Measurements from ENCODE around the gene TUBB1.
"Not testable (repeated sequence)": the region's sequence is repeated elsewhere in the genome, so short reads cannot be mapped to it uniquely, and the experiment has no call there.

Gene TUBB1

GRCh38 chr20:59024111-59024530 is 4.9 kb downstream of the TUBB1 start:
- no peak for DNase-seq

DNA sequence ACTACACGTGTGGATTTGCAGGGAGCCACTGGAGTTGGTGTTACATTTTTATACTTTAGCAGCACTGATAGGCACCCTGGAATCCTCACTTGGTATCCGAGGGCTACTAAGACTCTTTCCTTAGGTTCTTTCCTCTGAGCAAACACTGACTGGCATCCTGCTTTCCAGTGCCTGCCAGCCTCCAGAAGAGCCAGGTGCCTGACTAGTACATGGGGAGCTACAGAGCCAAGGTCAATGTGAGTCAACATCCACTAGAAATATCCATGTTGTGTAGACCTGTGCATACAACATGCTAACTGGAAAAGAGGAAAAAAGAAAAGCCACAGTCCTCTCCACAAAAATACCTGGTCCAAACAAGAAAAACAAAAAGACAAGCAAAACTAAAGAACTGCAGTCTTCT is 5.9 kb downstream of the TUBB1 start:
- no peak for DNase-seq

DNA sequence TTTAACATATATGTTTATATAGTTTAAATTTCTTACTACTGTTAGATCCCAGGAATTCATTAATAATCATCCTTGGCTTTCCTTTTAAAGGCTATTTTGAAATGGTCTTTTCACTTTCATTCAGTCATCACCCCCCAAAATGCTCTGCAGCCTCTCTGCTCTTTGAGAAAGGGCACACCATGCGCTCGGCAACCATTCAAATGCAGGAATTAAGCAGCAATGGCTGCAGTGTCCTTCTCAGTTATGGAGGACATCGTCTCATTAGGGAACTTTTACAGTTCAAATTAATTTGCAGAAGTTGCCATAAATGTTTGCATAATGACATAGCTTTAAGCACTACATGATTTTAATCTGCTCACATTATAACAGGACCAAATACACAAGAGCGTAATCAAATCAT is 6.3 kb downstream of the TUBB1 start:
- no peak for DNase-seq

DNA sequence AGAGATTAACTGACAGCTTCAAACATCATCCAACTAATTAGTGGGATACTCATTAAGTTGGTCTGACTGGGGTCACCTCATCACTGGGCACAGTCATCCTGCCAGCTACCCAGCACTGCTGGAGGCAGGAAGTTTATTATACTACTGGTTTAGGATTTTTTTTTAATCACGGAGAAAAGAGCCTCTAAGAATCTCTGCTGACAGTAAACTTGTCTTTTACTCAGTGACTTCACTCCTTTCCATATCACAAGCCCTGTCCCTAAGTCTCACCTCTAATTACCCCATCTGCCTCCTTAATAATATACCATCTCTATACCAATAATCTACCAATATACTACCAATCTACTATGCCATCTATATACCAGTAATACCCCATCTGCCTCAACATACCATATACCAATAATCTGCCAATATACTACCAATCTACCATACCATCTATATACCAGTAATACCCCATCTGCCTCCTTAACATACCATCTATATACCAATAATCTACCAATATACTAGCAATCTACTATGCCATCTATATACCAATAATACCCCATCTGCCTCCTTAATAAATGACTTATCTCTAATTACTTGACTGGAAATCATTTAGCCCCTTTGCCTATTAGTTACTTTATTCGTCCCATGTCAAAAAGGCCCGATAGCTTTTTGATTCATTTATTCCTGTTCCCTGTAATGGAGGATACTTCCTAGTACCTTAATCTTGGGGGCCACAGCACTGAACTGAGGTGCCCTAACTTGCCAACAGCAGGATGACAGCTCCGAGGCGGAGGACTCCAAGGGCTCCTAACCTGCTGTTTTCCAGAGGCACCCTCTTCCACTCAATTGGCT is 7.9 kb downstream of the TUBB1 start:
- DNase-seq = no peak

DNA sequence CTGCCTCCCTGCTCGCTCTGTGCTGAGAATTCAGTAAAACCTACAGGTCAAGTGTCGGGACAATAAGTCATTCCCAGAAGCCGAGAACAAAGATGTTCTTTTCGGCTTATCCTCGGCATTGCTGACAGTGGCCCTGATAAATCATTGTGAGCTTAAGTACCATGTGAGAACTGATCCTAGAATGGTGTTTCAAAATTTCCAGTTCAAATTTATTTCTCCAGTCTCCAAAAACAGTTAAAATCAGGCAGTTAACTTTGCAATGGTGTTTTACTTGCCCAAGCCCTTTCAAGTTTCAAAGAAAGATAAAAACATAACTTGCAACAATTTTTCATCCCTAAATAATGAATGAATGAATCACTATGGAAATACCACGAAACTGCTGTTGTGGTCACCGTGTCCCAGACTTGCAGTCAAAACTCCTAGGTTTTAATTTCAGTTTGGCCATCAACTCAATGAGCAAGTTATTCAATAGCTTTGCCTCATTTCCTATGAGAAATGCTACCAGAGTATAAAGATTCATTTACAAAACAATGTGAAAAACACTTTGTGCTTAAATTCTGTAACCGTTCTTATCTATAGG is 8.6 kb downstream of the TUBB1 start:
- no peak for DNase-seq

DNA sequence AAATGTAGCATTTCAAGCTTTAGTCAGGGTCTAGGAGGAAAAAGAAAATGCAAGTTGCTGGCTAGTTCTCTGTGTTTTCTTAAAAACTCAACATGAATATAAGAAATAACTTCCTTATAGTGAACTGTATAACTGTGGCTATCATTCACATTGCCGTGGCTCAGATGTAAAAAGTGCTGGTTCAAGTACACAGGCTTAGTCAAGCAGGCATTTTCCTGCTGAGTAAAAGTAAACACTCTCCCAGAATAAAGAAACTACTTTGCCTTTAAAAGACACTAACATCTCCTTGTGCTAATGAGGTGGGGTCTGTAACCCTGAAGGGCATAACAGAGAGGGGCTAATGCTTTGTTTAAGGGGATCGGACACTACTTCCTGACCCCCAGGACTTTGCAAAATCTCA is 9.6 kb downstream of the TUBB1 start:
- no peak for DNase-seq

DNA sequence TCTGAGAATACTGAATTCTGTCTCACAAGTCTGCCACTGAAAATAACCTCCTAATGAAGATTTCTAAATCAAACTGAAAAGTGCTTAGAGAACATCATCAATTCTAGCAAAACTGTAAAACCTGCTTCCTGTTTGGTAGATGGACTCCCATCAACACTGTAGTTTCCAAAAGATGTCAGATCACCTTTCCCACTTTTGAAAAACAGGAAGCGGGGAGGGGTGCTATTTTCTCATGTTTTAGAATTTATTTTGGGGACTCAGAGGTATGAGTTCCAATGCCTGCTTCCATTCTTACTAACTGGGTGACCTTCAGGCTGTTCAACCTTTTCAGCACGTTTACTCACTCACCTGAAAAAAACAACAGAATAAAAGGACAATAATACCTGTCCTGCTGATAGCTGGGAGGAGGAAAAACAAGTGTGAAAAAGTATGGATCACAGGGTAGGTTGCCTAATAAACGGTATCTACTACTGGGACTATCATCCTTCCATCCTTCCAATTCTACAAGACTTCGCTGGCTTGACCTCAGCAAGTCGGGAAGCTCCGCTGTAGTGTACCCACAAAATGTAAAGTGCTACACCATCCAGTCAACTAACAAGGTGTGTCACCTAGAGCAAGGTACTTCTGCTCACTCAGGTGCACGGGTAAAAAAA is 11.8 kb downstream of the TUBB1 start:
- DNase-seq = no peak

DNA sequence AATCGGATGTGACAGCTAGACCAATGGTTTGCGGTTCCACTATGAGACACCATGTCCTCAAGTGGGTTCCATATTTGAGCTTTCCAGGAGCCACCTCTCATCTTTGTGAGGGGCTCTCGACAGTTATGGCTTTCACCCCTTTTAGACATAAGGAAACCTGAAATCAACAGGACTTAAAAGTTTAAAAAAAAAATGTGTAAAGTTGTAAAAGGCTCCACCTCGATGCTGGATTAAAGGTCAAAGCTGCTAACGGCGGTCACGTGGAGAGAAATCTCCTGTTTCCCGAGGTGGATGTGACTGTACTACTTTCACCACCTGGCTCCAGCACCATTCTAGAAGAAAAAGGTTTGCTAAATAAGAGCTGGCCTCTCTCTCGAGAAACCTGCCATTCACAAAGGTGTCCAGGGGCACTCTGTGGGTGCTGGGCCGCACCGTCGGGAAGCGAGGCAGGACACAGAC is 12.4 kb downstream of the TUBB1 start:
- DNase-seq = no peak

- peak; percentile 82 to 95 for DNase-seq
These were observed 12.9 kb downstream of the TUBB1 start, which contains the start of gene ATP5F1E for GRCh38 chr20:59032023-59032712. Gene ATP5F1E, minus strand, starts transcription at chr20:59032335. Its CDS starts 84 bp downstream, at chr20:59032251.

- peak; percentile 76 to 82 for DNase-seq
These were observed 13.5 kb downstream of the TUBB1 start for GRCh38 chr20:59032713-59033059.

GRCh38 chr20:59033093-59033492 is 13.9 kb downstream of the TUBB1 start:
- DNase-seq = no peak

DNA sequence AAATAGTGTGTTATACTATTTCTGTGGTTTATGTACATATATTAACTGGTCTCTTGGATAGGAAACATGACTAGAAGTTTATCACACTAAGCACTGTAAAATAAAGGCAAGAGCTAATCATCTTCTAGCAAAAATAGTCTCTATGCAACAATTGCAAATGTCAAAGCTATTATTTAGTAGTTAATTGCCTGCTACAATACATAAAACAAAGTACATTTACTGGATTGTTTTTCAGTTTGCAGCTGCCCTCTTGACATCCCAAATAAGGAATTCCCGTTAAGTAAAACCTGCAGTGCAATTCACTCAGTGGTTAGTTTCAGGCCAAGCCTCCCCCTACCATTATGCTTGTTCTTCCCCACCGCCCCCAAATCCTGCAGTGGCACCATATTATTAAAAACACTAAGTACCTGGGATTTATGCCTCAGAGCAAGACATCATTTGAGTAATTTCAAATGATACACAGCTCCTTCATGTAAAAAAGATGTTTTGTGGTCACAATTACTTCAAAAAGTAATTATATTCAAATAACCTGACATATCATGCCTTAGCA is 14.5 kb downstream of the TUBB1 start:
- no peak for DNase-seq

GRCh38 chr20:59035381-59035780 is 16.2 kb downstream of the TUBB1 start:
- DNase-seq = no peak

DNA sequence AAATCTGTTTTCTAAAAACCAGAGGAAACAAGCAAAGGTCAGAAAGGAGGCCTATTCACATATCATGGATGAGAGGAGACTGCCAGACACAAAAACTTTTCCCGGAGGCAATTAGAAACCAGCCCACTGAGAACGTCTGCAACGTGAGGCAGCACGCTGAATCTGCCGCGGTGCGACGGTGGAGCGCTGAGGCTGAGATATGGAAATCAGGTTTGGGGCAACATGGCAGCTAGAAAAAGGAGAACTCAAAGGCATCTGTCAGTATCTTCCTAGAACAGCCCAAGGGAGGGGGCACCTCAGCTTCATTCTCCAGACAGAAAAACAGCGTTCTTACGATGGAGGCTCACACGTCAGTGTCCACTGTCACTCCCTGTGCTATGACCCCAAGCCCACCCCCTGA is 18.2 kb downstream of the TUBB1 start:
- no peak for DNase-seq

- no peak for DNase-seq
These were observed 20.0 kb downstream of the TUBB1 start for GRCh38 chr20:59039233-59039632.

DNA sequence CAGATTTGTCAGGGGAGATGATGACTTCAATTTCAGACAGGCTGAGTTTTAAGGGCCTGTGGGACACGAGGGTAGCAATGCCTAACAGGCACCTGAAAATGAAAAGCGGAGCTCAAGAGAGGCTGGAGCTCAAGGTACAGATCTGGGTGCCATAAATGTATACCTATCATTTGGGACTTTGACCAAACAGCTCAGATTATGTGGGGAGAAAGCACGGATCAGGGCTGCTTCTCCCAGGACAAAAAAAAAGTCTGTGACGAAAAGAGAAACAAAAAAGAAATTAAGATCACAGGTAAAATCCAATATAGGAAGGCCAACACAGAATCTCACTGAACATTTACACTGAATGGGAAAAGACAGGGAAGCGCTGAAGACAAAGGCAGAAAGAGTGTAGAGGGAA is 21.4 kb downstream of the TUBB1 start:
- DNase-seq = no peak

DNA sequence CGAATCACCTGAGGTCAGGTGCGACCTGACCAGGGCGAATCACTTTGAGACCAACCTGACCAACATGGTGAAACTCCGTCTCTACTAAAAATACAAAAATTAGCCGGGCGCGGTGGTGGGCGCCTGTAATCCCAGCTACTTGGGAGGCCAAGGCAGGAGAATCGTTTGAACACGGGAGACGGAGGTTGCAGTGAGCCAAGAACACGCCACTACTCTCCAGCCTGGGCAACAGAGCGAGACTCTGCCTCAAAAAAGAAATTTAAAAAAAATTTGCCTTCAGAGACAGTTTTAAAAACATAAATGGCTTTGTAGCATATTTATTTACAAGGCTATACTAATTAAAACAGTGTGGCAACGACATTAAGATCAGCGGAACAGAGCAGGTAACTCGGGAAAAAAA is 22.3 kb downstream of the TUBB1 start:
- DNase-seq = not testable (repeated sequence)

GRCh38 chr20:59042151-59042795 is 23.0 kb downstream of the TUBB1 start, which contains the start of gene PRELID3B:
Gene PRELID3B, minus strand, starts transcription at chr20:59042786. Its CDS starts 56 bp downstream, at chr20:59042730.
- peak in 1 of 2 experiments; percentile 36 for DNase-seq

DNA sequence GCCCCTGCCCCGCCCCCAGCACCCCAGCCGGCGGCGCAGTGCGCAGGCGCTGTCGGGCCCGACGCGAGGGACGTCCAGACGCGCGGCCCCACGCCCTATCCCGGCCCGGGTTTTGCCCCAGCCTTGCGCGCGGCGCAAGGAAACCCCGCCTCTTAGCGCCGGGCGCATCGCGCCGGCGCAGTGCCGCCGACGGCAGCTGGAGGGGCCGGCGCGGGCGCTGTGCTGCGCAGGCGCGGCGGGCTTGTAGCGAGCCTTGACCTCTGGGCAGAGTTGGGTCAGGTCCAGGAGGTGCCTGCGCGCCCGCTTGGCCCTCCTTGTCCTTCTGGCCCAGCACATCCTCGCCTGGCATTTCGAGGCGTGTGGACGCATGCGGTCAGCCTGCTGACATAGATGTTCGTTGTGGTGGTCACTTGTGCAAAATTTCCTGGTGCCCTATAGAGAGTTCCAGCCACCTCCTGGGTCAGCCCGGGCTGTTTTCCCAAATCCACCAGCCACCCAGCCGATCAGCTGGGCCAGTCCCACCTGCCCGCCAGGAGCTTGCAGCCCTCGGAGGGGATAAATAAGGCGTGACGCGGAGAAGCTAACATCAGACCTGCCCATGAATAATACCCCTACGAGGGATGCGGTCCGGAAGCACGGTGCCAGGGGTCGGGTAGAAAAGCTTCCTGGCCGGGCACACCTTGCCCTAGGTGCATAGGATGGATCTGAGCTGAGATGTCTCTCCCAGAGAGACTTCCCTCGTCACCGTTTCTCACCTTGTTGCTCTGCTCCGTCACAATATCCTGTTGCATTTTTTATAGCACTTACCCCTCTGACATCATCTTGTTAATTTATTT is 23.8 kb downstream of the TUBB1 start:
- DNase-seq = peak; percentile 68 to 91

DNA sequence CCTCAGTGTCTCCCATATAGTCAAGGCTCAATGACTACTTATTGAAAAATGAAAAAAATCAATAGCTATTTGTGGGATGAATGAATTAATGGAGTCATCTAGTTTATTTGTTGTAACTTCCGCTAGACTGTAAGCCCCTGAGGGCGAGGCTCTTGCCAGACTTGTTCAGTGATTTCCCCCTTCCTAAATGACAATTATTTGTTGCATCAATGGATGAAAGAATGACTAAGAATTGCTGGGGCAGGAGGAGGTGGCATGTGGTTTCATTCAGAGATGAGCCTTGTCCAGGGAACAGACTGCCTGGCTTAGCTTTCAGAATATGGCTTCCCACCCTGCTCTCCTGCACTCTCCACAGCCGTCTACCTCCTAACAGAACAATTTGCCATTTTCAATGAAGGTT is 24.5 kb downstream of the TUBB1 start:
- DNase-seq = no peak

- no peak for DNase-seq
These were observed 25.1 kb downstream of the TUBB1 start for GRCh38 chr20:59044295-59044694.
